Stimulated activated CD8-positive, alpha-beta memory T cell treated with anti-CD3 and anti-CD28 coated beads, Interleukin-7, amount 100 ng/mL, for 48 hours (primary cell): Measurements from ENCODE around the gene PIK3C2G.
"Not testable (repeated sequence)": the region's sequence is repeated elsewhere in the genome, so short reads cannot be mapped to it uniquely, and the experiment has no call there.

Experiments
- DNase-seq, 2 donors: peaks; one replicate each; pipeline ENCODE4 v3.0.0-alpha.2; 2020; ENCODE audit warnings: low read depth in 1 of 2; ENCODE audit errors: extremely low read depth in 1 of 2

The PIK3C2G gene

GRCh38 chr12:18467620-18468245 lies 206.4 kb downstream of the PIK3C2G start:
- no peak for DNase-seq

GRCh38 chr12:18468246-18469075 lies 207.1 kb downstream of the PIK3C2G start:
- DNase-seq = no peak

- DNase-seq = no peak
These were observed 208.9 kb downstream of the PIK3C2G start for GRCh38 chr12:18470251-18470650.

GRCh38 chr12:18472304-18472703 lies 211.0 kb downstream of the PIK3C2G start:
- DNase-seq = no peak

- no peak for DNase-seq
These were observed 211.5 kb downstream of the PIK3C2G start for GRCh38 chr12:18472806-18473205.

GRCh38 chr12:18476861-18477260 lies 215.5 kb downstream of the PIK3C2G start:
- no peak for DNase-seq

GRCh38 chr12:18479256-18479655 lies 217.9 kb downstream of the PIK3C2G start:
- no peak for DNase-seq

- DNase-seq = no peak
These were observed 221.3 kb downstream of the PIK3C2G start for GRCh38 chr12:18482601-18483120.

- no peak for DNase-seq
These were observed 222.5 kb downstream of the PIK3C2G start for GRCh38 chr12:18483698-18484325.

- DNase-seq = no peak
These were observed 224.7 kb downstream of the PIK3C2G start for GRCh38 chr12:18486036-18486435.

GRCh38 chr12:18487509-18487908 lies 226.2 kb downstream of the PIK3C2G start:
- no peak for DNase-seq

DNA sequence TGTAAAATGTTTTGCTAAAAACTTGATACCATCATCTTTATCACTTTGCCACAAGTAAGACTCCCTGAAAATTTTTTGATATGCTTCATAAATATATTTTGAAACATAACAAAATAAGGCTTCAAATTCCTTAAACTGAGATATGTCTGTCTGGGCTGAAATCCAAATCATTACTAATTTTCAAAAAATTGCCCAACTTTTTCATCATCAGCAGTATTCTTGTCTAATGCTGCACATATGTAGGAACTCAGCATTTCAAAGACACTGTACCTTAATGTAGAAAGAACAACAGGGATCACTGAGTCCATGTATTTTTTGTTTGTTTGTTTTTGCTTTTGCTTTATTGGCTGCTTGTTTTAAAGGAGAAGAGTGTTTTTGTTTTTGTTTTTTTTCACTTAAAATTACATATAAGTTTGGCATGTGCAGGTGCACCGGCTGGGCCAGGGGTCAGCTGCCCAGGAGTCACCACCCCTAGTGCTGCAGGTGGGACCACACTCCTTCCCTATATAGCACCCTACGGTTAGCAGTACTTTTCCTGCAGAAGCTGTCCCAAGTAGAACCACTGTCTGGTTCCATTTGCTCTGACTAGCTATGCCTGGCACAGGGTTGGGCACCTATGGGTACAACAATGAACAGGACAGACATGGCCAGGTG lies 231.2 kb downstream of the PIK3C2G start:
- no peak for DNase-seq

- no peak for DNase-seq
These were observed 234.8 kb downstream of the PIK3C2G start for GRCh38 chr12:18496156-18496555.

GRCh38 chr12:18500160-18500574 lies 238.8 kb downstream of the PIK3C2G start:
- not testable (repeated sequence) for DNase-seq

DNA sequence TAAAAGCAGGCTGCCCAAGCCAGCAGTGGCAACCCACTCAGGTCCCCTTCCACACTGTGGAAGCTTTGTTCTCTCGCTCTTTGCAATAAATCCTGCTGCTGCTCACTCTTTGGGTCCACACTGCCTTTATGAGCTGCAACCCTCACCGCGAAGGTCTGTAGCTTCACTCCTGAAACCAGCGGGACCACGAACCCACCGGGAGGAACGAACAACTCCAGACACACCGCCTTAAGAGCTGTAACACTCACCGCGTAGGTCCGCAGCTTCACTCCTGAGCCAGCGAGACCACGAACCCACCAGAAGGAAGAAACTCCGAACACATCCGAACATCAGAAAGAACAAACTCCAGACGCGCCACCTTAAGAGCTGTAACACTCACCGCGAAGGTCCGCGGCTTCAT lies 239.4 kb downstream of the PIK3C2G start:
- DNase-seq = not testable (repeated sequence)

DNA sequence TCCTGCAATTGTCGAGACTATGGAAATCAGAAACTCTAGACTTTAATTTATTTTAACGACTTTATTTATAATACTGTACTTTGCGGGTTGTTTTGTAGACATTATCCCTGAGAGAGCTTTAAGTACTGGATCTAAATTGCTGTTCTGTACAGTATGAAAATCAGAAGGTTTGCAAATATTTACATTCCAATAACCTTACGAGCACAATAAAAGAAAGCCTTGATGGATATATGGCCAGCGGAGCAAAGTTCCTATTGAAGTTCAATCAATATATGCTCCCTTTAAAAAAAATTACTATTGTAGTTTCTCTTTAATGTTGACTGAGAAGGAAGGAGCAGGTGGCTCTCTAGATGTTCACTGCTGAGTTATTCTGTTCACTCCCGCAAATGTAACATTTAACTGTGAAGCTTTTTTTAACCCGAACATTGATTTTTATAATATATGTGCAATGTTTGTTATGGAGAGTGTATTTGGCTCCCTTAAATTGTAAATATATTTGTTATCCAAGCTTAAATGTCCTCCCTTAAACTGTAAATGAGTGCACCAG lies 241.2 kb downstream of the PIK3C2G start:
- no peak for DNase-seq

GRCh38 chr12:18521461-18521860 lies 260.1 kb downstream of the PIK3C2G start:
- DNase-seq = no peak

DNA sequence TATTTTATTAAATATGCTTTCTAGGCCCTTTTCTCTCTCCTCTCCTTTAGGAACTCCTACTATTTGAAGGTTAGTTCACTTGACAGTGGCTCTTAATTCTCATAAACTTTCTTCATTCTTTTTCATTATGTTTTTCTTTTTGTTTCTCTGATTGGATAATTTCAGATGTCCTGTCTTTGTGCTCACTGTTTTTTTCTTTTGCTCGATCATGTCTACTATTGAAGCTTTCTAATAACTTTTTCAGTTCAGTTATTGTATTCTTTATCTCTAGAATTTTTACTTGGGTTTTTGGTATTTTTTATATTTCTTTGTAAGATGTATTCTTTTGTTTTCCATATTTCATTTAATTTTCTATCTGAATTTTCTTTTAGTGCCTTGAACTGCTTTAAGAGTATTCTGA lies 261.5 kb downstream of the PIK3C2G start:
- DNase-seq = no peak

GRCh38 chr12:18542497-18542896 lies 281.2 kb downstream of the PIK3C2G start:
- DNase-seq = not testable (repeated sequence)

GRCh38 chr12:18546399-18546798 lies 285.1 kb downstream of the PIK3C2G start:
- DNase-seq = no peak

DNA sequence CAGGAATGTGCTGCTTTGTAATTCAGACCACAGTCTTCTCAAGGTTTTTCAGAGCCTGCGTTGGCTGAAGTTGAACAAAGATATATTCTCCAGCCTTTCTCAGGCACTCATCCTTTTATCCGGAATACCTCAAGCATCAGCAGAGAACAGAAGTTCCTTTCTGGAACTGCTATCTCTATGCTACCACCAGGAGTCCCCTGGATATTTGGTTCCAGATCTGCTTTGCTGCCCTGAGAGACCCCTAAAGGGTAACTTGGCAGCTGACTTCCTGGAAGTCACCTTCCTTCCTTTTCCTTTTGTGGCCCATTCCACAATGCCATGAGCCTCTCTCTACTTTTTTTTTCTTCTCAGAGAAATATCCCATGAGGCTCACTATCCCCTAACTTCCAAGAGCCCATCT lies 288.3 kb downstream of the PIK3C2G start:
- no peak for DNase-seq
